HepG2 (cell line): Measurements from ENCODE around the gene MYLK2.

Experiments
- HCFC1 ChIP-seq: fragments of 150-350 bp; IDR thresholded peaks from 2 replicates; pipeline ENCODE4 v1.6.1; 2014; ENCODE audit warnings: low read depth, low read length
- KDM5A ChIP-seq: fragments of 200-600 bp; sonication (generic); IDR thresholded peaks from 2 replicates; pipeline ENCODE4 v1.7.0; 2018; ENCODE audit warnings: antibody characterized with exemption, mild to moderate bottlenecking, low read length, borderline replicate concordance
- POLR2AphosphoS5 ChIP-seq: IDR thresholded peaks from 2 replicates; pipeline ENCODE4 v1.6.1; 2012; ENCODE audit warnings: low read depth, low read length
- TAF15 ChIP-seq: fragments of 200-400 bp; formaldehyde crosslinking; IDR thresholded peaks from one replicate; pipeline ENCODE4 v1.6.1; 2018; ENCODE audit warnings: mild to moderate bottlenecking, low read depth, low read length; ENCODE audit not compliant: poor library complexity, severe bottlenecking
- TF ChIP-seq, protein P1 (sequence below): sonication (generic); formaldehyde crosslinking; IDR thresholded peaks from 2 replicates; pipeline ENCODE4 v1.4.0; 2020; ENCODE audit warnings: missing genetic modification reagents
- TF ChIP-seq, protein P2 (sequence below): sonication (generic); formaldehyde crosslinking; IDR thresholded peaks from 2 replicates; pipeline ENCODE4 v1.4.0; 2020; ENCODE audit warnings: missing genetic modification reagents
- TF ChIP-seq, protein P3 (sequence below): sonication (generic); formaldehyde crosslinking; IDR thresholded peaks from 2 replicates; pipeline ENCODE4 v1.5.0; 2020; ENCODE audit warnings: mild to moderate bottlenecking, missing genetic modification reagents, moderate library complexity

DNA sequence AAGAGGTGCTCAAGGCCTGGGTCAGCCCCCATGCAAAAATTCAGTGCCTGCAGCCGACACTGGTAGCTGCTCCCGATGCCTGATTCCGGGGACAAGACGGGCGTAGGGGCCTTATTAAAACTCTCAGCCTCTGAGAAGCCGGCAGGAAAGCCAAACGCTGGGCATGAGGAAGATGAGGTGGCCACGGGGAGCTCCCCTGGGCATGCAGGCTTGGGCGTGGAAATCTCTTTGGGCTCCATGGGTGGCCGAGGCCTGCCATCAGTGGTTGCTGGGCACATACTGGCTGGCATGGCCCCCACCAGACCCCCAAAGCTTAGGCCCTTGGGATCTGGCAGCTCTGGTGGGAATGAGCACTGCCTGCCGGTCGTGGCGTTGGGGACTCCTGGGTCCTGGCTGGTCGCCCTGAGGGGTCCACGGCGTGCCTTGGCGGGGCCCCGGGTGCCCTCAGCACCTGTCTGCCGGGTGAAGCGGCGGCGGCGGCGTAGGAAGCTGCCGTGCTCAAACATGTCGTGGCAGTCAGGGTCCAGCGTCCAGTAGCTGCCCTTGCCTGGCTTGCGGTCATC, 25.7 kb downstream of the MYLK2 start:
- TF ChIP-seq KDM5A (no peak), POLR2AphosphoS5 (no peak), TAF15 (no peak), HCFC1 (no peak)
- TF ChIP-seq, protein P1, sequence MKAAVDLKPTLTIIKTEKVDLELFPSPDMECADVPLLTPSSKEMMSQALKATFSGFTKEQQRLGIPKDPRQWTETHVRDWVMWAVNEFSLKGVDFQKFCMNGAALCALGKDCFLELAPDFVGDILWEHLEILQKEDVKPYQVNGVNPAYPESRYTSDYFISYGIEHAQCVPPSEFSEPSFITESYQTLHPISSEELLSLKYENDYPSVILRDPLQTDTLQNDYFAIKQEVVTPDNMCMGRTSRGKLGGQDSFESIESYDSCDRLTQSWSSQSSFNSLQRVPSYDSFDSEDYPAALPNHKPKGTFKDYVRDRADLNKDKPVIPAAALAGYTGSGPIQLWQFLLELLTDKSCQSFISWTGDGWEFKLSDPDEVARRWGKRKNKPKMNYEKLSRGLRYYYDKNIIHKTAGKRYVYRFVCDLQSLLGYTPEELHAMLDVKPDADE (CRISPR knock-in tag): no peak
- TF ChIP-seq, protein P2, sequence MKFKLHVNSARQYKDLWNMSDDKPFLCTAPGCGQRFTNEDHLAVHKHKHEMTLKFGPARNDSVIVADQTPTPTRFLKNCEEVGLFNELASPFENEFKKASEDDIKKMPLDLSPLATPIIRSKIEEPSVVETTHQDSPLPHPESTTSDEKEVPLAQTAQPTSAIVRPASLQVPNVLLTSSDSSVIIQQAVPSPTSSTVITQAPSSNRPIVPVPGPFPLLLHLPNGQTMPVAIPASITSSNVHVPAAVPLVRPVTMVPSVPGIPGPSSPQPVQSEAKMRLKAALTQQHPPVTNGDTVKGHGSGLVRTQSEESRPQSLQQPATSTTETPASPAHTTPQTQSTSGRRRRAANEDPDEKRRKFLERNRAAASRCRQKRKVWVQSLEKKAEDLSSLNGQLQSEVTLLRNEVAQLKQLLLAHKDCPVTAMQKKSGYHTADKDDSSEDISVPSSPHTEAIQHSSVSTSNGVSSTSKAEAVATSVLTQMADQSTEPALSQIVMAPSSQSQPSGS (CRISPR knock-in tag): no peak
- TF ChIP-seq, protein P3, sequence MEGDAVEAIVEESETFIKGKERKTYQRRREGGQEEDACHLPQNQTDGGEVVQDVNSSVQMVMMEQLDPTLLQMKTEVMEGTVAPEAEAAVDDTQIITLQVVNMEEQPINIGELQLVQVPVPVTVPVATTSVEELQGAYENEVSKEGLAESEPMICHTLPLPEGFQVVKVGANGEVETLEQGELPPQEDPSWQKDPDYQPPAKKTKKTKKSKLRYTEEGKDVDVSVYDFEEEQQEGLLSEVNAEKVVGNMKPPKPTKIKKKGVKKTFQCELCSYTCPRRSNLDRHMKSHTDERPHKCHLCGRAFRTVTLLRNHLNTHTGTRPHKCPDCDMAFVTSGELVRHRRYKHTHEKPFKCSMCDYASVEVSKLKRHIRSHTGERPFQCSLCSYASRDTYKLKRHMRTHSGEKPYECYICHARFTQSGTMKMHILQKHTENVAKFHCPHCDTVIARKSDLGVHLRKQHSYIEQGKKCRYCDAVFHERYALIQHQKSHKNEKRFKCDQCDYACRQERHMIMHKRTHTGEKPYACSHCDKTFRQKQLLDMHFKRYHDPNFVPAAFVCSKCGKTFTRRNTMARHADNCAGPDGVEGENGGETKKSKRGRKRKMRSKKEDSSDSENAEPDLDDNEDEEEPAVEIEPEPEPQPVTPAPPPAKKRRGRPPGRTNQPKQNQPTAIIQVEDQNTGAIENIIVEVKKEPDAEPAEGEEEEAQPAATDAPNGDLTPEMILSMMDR (CRISPR knock-in tag): no peak
